Stimulated activated CD8-positive, alpha-beta memory T cell treated with anti-CD3 and anti-CD28 coated beads, Interleukin-7, amount 100 ng/mL, for 1 hour (primary cell): Measurements from ENCODE around the gene CSNK1D.

Experiments used
- DNase-seq, 2 donors: peaks; one replicate each; pipeline ENCODE4 v3.0.0-alpha.2; 2020; ENCODE audit warnings: low read depth in 2 of 2

CSNK1D gene

GRCh38 chr17:82310877-82311276 is 37.4 kb upstream of the CSNK1D start:
- DNase-seq: no peak

- DNase-seq: no peak
Observed at GRCh38 chr17:82309656-82310570, 36.4 kb upstream of the CSNK1D start.

GRCh38 chr17:82305727-82306300 is 32.3 kb upstream of the CSNK1D start:
- DNase-seq: no peak

- DNase-seq: no peak
Observed at GRCh38 chr17:82304826-82305726, 31.6 kb upstream of the CSNK1D start.

GRCh38 chr17:82303944-82304808 is 30.7 kb upstream of the CSNK1D start:
- DNase-seq: no peak

- no peak for DNase-seq
Observed at GRCh38 chr17:82302991-82303943, 29.8 kb upstream of the CSNK1D start.

GRCh38 chr17:82302568-82302963 is 29.1 kb upstream of the CSNK1D start:
- no peak for DNase-seq

- no peak for DNase-seq
Observed at GRCh38 chr17:82301916-82302567, 28.5 kb upstream of the CSNK1D start.

- no peak for DNase-seq
Observed at GRCh38 chr17:82301300-82301915, 27.9 kb upstream of the CSNK1D start.

- peak in 1 of 2 donors; percentile 56 for DNase-seq
Observed at GRCh38 chr17:82300707-82301270, 27.3 kb upstream of the CSNK1D start.

- no peak for DNase-seq
Observed at GRCh38 chr17:82300228-82300627, 26.7 kb upstream of the CSNK1D start.

- DNase-seq: no peak
Observed at GRCh38 chr17:82299452-82299851, 26.0 kb upstream of the CSNK1D start.

GRCh38 chr17:82298538-82299421 is 25.3 kb upstream of the CSNK1D start:
- DNase-seq: no peak

- DNase-seq: peak; percentile 85 to 88
Observed at GRCh38 chr17:82297714-82298537, 24.4 kb upstream of the CSNK1D start.

- peak; percentile 70 to 76 for DNase-seq
Observed at GRCh38 chr17:82297280-82297713, 23.8 kb upstream of the CSNK1D start.

- no peak for DNase-seq
Observed at GRCh38 chr17:82296511-82297279, 23.2 kb upstream of the CSNK1D start.
